Measurements from ENCODE around the gene ARMH1.

GRCh38 chr1:44685218-44685617, 10.7 kb downstream of the ARMH1 start:
- TF ChIP-seq POLR2A (IDR thresholded peaks at IDR 0.05) (no peak), CTCF (IDR thresholded peaks at IDR 0.05) (no peak)

Measured in testis (tissue), 2 donors.